ENCODE data around the gene ANO6.

Gene ANO6

GRCh38 chr12:45213107-45213506 is 2.8 kb upstream of the ANO6 start:
- Histone ChIP-seq H3K4me1 (ENCODE audit: control insufficient read depth in 1 of 2, insufficient read depth in 2 of 2, low read length in 2 of 2) (peaks cover 0 to 12% of the 10 kb centered on the region in 2 donors), H3K36me3 (ENCODE audit: control insufficient read depth in 1 of 2, insufficient read depth in 2 of 2, low read length in 2 of 2) (no peaks in the 10 kb centered on the region), H3K9ac (ENCODE audit: low read depth in 1 of 2, low read length in 2 of 2) (no peak overlapping the region), H3K27ac (ENCODE audit: low read depth, low read length) (no peak overlapping the region), H3K9me3 (ENCODE audit: control insufficient read depth in 1 of 2, low read length in 2 of 2) (no peaks in the 10 kb centered on the region), H3K4me3 (ENCODE audit: low read depth in 1 of 2, low read length in 2 of 2) (no peak overlapping the region), H3K27me3 (ENCODE audit: control insufficient read depth in 1 of 2, insufficient read depth in 2 of 2, low read length in 2 of 2) (no peaks in the 10 kb centered on the region)

- Histone ChIP-seq H3K27ac (ENCODE audit: low read depth, low read length) (no peak overlapping the region), H3K9ac (ENCODE audit: low read depth in 1 of 2, low read length in 2 of 2) (no peak overlapping the region), H3K4me1 (ENCODE audit: control insufficient read depth in 1 of 2, insufficient read depth in 2 of 2, low read length in 2 of 2) (peaks cover 0 to 21% of the 10 kb centered on the region in 2 donors), H3K27me3 (ENCODE audit: control insufficient read depth in 1 of 2, insufficient read depth in 2 of 2, low read length in 2 of 2) (no peaks in the 10 kb centered on the region), H3K9me3 (ENCODE audit: control insufficient read depth in 1 of 2, low read length in 2 of 2) (no peaks in the 10 kb centered on the region), H3K4me3 (ENCODE audit: low read depth in 1 of 2, low read length in 2 of 2) (no peak overlapping the region), H3K36me3 (ENCODE audit: control insufficient read depth in 1 of 2, insufficient read depth in 2 of 2, low read length in 2 of 2) (no peaks in the 10 kb centered on the region)
These were observed 1.8 kb upstream of the ANO6 start for GRCh38 chr12:45214071-45214470.

- Histone ChIP-seq H3K9ac (ENCODE audit: low read depth in 1 of 2, low read length in 2 of 2) (peak overlapping the region; percentile 70 to 76), H3K4me3 (ENCODE audit: low read depth in 1 of 2, low read length in 2 of 2) (peak overlapping the region; percentile 85 to 94), H3K9me3 (ENCODE audit: control insufficient read depth in 1 of 2, low read length in 2 of 2) (no peaks in the 10 kb centered on the region), H3K27ac (ENCODE audit: low read depth, low read length) (peak overlapping the region; percentile 47), H3K36me3 (ENCODE audit: control insufficient read depth in 1 of 2, insufficient read depth in 2 of 2, low read length in 2 of 2) (no peaks in the 10 kb centered on the region), H3K4me1 (ENCODE audit: control insufficient read depth in 1 of 2, insufficient read depth in 2 of 2, low read length in 2 of 2) (peaks cover 6 to 26% of the 10 kb centered on the region in 2 donors), H3K27me3 (ENCODE audit: control insufficient read depth in 1 of 2, insufficient read depth in 2 of 2, low read length in 2 of 2) (no peaks in the 10 kb centered on the region)
These were observed 1.0 kb upstream of the ANO6 start for GRCh38 chr12:45214749-45215418.

GRCh38 chr12:45216230-45216982 is 511 bp downstream of the ANO6 start:
- peak overlapping the region; percentile 77 for H3K27ac ChIP-seq (ENCODE audit: low read depth, low read length)
- H3K27me3 ChIP-seq (ENCODE audit: control insufficient read depth in 1 of 2, insufficient read depth in 2 of 2, low read length in 2 of 2), result no peaks in the 10 kb centered on the region
- H3K4me1 ChIP-seq (ENCODE audit: control insufficient read depth in 1 of 2, insufficient read depth in 2 of 2, low read length in 2 of 2), result peaks cover 21 to 34% of the 10 kb centered on the region in 2 donors
- peak overlapping the region; percentile 70 to 76 for H3K9ac ChIP-seq (ENCODE audit: low read depth in 1 of 2, low read length in 2 of 2)
- peak overlapping the region; percentile 85 to 94 for H3K4me3 ChIP-seq (ENCODE audit: low read depth in 1 of 2, low read length in 2 of 2)
- H3K9me3 ChIP-seq (ENCODE audit: control insufficient read depth in 1 of 2, low read length in 2 of 2), result no peaks in the 10 kb centered on the region
- no peaks in the 10 kb centered on the region for H3K36me3 ChIP-seq (ENCODE audit: control insufficient read depth in 1 of 2, insufficient read depth in 2 of 2, low read length in 2 of 2)

GRCh38 chr12:45216983-45217485 is 1.1 kb downstream of the ANO6 start:
- H3K4me1 ChIP-seq (ENCODE audit: control insufficient read depth in 1 of 2, insufficient read depth in 2 of 2, low read length in 2 of 2), result peaks cover 21 to 34% of the 10 kb centered on the region in 2 donors
- peak overlapping the region; percentile 85 to 94 for H3K4me3 ChIP-seq (ENCODE audit: low read depth in 1 of 2, low read length in 2 of 2)
- peak overlapping the region; percentile 77 for H3K27ac ChIP-seq (ENCODE audit: low read depth, low read length)
- no peaks in the 10 kb centered on the region for H3K27me3 ChIP-seq (ENCODE audit: control insufficient read depth in 1 of 2, insufficient read depth in 2 of 2, low read length in 2 of 2)
- H3K36me3 ChIP-seq (ENCODE audit: control insufficient read depth in 1 of 2, insufficient read depth in 2 of 2, low read length in 2 of 2), result no peaks in the 10 kb centered on the region
- H3K9ac ChIP-seq (ENCODE audit: low read depth in 1 of 2, low read length in 2 of 2), result peak overlapping the region; percentile 70 to 76
- no peaks in the 10 kb centered on the region for H3K9me3 ChIP-seq (ENCODE audit: control insufficient read depth in 1 of 2, low read length in 2 of 2)

- Histone ChIP-seq H3K27me3 (ENCODE audit: control insufficient read depth in 1 of 2, insufficient read depth in 2 of 2, low read length in 2 of 2) (no peaks in the 10 kb centered on the region), H3K27ac (ENCODE audit: low read depth, low read length) (no peak overlapping the region), H3K9me3 (ENCODE audit: control insufficient read depth in 1 of 2, low read length in 2 of 2) (no peaks in the 10 kb centered on the region), H3K9ac (ENCODE audit: low read depth in 1 of 2, low read length in 2 of 2) (peak overlapping the region; percentile 21 to 70), H3K4me3 (ENCODE audit: low read depth in 1 of 2, low read length in 2 of 2) (peak overlapping the region; percentile 85 to 94), H3K4me1 (ENCODE audit: control insufficient read depth in 1 of 2, insufficient read depth in 2 of 2, low read length in 2 of 2) (peaks cover 21 to 34% of the 10 kb centered on the region in 2 donors), H3K36me3 (ENCODE audit: control insufficient read depth in 1 of 2, insufficient read depth in 2 of 2, low read length in 2 of 2) (no peaks in the 10 kb centered on the region)
These were observed 2.0 kb downstream of the ANO6 start for GRCh38 chr12:45217846-45218245.

GRCh38 chr12:45219621-45220020 is 3.7 kb downstream of the ANO6 start:
- Histone ChIP-seq H3K27ac (ENCODE audit: low read depth, low read length) (no peak overlapping the region), H3K9ac (ENCODE audit: low read depth in 1 of 2, low read length in 2 of 2) (no peak overlapping the region), H3K36me3 (ENCODE audit: control insufficient read depth in 1 of 2, insufficient read depth in 2 of 2, low read length in 2 of 2) (no peaks in the 10 kb centered on the region), H3K27me3 (ENCODE audit: control insufficient read depth in 1 of 2, insufficient read depth in 2 of 2, low read length in 2 of 2) (no peaks in the 10 kb centered on the region), H3K4me3 (ENCODE audit: low read depth in 1 of 2, low read length in 2 of 2) (no peak overlapping the region), H3K4me1 (ENCODE audit: control insufficient read depth in 1 of 2, insufficient read depth in 2 of 2, low read length in 2 of 2) (peaks cover 31 to 43% of the 10 kb centered on the region in 2 donors), H3K9me3 (ENCODE audit: control insufficient read depth in 1 of 2, low read length in 2 of 2) (no peaks in the 10 kb centered on the region)

- no peak overlapping the region for H3K27ac ChIP-seq (ENCODE audit: low read depth, low read length)
- H3K9ac ChIP-seq (ENCODE audit: low read depth in 1 of 2, low read length in 2 of 2), result no peak overlapping the region
- peaks cover 31 to 43% of the 10 kb centered on the region in 2 donors for H3K4me1 ChIP-seq (ENCODE audit: control insufficient read depth in 1 of 2, insufficient read depth in 2 of 2, low read length in 2 of 2)
These were observed 4.6 kb downstream of the ANO6 start for GRCh38 chr12:45220363-45220931.

GRCh38 chr12:45220969-45221368 is 5.1 kb downstream of the ANO6 start:
- Histone ChIP-seq H3K4me3 (ENCODE audit: low read depth in 1 of 2, low read length in 2 of 2) (no peak overlapping the region), H3K4me1 (ENCODE audit: control insufficient read depth in 1 of 2, insufficient read depth in 2 of 2, low read length in 2 of 2) (peaks cover 31 to 43% of the 10 kb centered on the region in 2 donors)

More at GRCh38 chr12:45220363-45220931, 4.6 kb downstream of the ANO6 start:
- no peaks in the 10 kb centered on the region for H3K36me3 ChIP-seq (ENCODE audit: control insufficient read depth in 1 of 2, insufficient read depth in 2 of 2, low read length in 2 of 2)
- no peak overlapping the region for H3K4me3 ChIP-seq (ENCODE audit: low read depth in 1 of 2, low read length in 2 of 2)
- H3K27me3 ChIP-seq (ENCODE audit: control insufficient read depth in 1 of 2, insufficient read depth in 2 of 2, low read length in 2 of 2), result no peaks in the 10 kb centered on the region
- no peaks in the 10 kb centered on the region for H3K9me3 ChIP-seq (ENCODE audit: control insufficient read depth in 1 of 2, low read length in 2 of 2)

GRCh38 chr12:45223868-45224267 is 8.0 kb downstream of the ANO6 start:
- Histone ChIP-seq H3K9me3 (ENCODE audit: control insufficient read depth in 1 of 2, low read length in 2 of 2) (no peaks in the 10 kb centered on the region), H3K4me1 (ENCODE audit: control insufficient read depth in 1 of 2, insufficient read depth in 2 of 2, low read length in 2 of 2) (peaks cover 23 to 31% of the 10 kb centered on the region in 2 donors), H3K27ac (ENCODE audit: low read depth, low read length) (no peak overlapping the region), H3K36me3 (ENCODE audit: control insufficient read depth in 1 of 2, insufficient read depth in 2 of 2, low read length in 2 of 2) (no peaks in the 10 kb centered on the region), H3K27me3 (ENCODE audit: control insufficient read depth in 1 of 2, insufficient read depth in 2 of 2, low read length in 2 of 2) (no peaks in the 10 kb centered on the region), H3K4me3 (ENCODE audit: low read depth in 1 of 2, low read length in 2 of 2) (no peak overlapping the region), H3K9ac (ENCODE audit: low read depth in 1 of 2, low read length in 2 of 2) (no peak overlapping the region)

More at GRCh38 chr12:45220969-45221368, 5.1 kb downstream of the ANO6 start:
- no peaks in the 10 kb centered on the region for H3K36me3 ChIP-seq (ENCODE audit: control insufficient read depth in 1 of 2, insufficient read depth in 2 of 2, low read length in 2 of 2)
- H3K27me3 ChIP-seq (ENCODE audit: control insufficient read depth in 1 of 2, insufficient read depth in 2 of 2, low read length in 2 of 2), result no peaks in the 10 kb centered on the region
- H3K9me3 ChIP-seq (ENCODE audit: control insufficient read depth in 1 of 2, low read length in 2 of 2), result no peaks in the 10 kb centered on the region
- H3K9ac ChIP-seq (ENCODE audit: low read depth in 1 of 2, low read length in 2 of 2), result no peak overlapping the region
- H3K27ac ChIP-seq (ENCODE audit: low read depth, low read length), result no peak overlapping the region
